MM.1S (cell line): ENCODE data around the gene NUMB.

Experiments
- CTCF ChIP-seq: fragments of 300-600 bp; sonication (generic); IDR thresholded peaks from 2 replicates; pipeline ENCODE4 v1.5.1; 2016; ENCODE audit warnings: antibody characterized with exemption, low read length, mixed read lengths
- EZH2 ChIP-seq: fragments of 300-600 bp; sonication (generic); optimal IDR thresholded peaks from 2 replicates; pipeline ENCODE3; 2017; ENCODE audit warnings: low read depth, mild to moderate bottlenecking, antibody characterized with exemption, low read length, mixed read lengths

- TF ChIP-seq CTCF (no peak), EZH2 (no peak)
These were observed 60.5 kb downstream of the NUMB start for GRCh38 chr14:73397810-73398209.
